T-cell (primary cell): ENCODE measurements around the gene SDHA. TPM values are rescaled to one million over a fixed set of nuclear protein-coding genes. Genes with fewer than 3 reads are reported as not detected.
"Not testable (repeated sequence)": the region's sequence is repeated elsewhere in the genome, so short reads cannot be mapped to it uniquely, and the experiment has no call there.

Source experiments
- ATAC-seq, 4 experiments: fragments of 200-7000 bp in 3 of 4; fragments of 150-1000 bp in 1 of 4; cut with Tn5 transposase; replicated peaks in 1 of 4; 1 replicate in 3 of 4; 2 replicates in 1 of 4; pipeline ENCODE4 v1.10.0; 2021; ENCODE audit warnings: moderate library complexity in 3 of 4, mild to moderate bottlenecking in 2 of 4, moderate number of reproducible peaks in 1 of 4
- CTCF ChIA-PET, 2 donors: fragments of 300-600 bp; sonication (Branson Sonifier 250); formaldehyde crosslinking; loops; one replicate each; lab custom pipeline; 2022; ENCODE audit warnings: antibody characterized with exemption in 2 of 2; lab: Charles Lee
- POLR2A ChIA-PET, 2 donors: fragments of 300-600 bp; sonication (Branson Sonifier 250); formaldehyde crosslinking; loops; one replicate each; lab custom pipeline; 2022; ENCODE audit warnings: antibody characterized with exemption in 2 of 2; lab: Charles Lee
- DNase-seq, 35 experiments: peaks; one replicate each; pipeline versions ENCODE4 v3.0.0 to v3.0.0-alpha.2; 2013 to 2023
- H3K27ac ChIP-seq: one replicate; pipeline ENCODE4 v1.5.1; 2013; ENCODE audit warnings: low read length
- H3K27me3 ChIP-seq, 2 experiments: replicated peaks in 1 of 2; 1 replicate in 1 of 2; 2 replicates in 1 of 2; pipeline versions ENCODE4 v1.6.1 to v1.7.0; 2013; ENCODE audit warnings: low read length in 1 of 2, mixed read lengths in 1 of 2; ENCODE audit not compliant: control insufficient read depth in 2 of 2, insufficient read depth in 2 of 2; ENCODE audit errors: extremely low read depth in 1 of 2
- H3K36me3 ChIP-seq, 2 donors: 1 replicate in 1 of 2; 2 replicates in 1 of 2; pipeline versions ENCODE4 v1.6.1 to v1.7.0; 2013; ENCODE audit warnings: low read length in 1 of 2; ENCODE audit not compliant: control insufficient read depth in 2 of 2, insufficient read depth in 1 of 2; ENCODE audit errors: extremely low read depth in 1 of 2
- H3K4me1 ChIP-seq, 2 experiments: 1 replicate in 1 of 2; 2 replicates in 1 of 2; pipeline versions ENCODE4 v1.6.1 to v1.7.0; 2013; ENCODE audit warnings: low read length in 2 of 2, mixed read lengths in 1 of 2; ENCODE audit not compliant: insufficient read depth in 2 of 2, control insufficient read depth in 1 of 2; ENCODE audit errors: extremely low read depth in 1 of 2
- H3K4me3 ChIP-seq, 2 donors: 1 replicate in 1 of 2; 2 replicates in 1 of 2; pipeline versions ENCODE4 v1.5.1 to v1.7.0; 2013; ENCODE audit warnings: mild to moderate bottlenecking in 2 of 2, low read length in 1 of 2, moderate library complexity in 1 of 2; ENCODE audit not compliant: control insufficient read depth in 1 of 2; ENCODE audit errors: extremely low read depth in 1 of 2
- H3K9me3 ChIP-seq: 2 replicates; pipeline ENCODE4 v1.7.0; 2013
- H3K27ac Mint-ChIP-seq, 2 donors: one replicate each; pipeline ENCODE4 v1.8.0; 2020 to 2021; ENCODE audit warnings: mild to moderate bottlenecking in 2 of 2, mixed read lengths in 2 of 2
- H3K27me3 Mint-ChIP-seq, 2 donors: one replicate each; pipeline ENCODE4 v1.8.0; 2021 to 2022; ENCODE audit warnings: mixed read lengths in 2 of 2
- H3K36me3 Mint-ChIP-seq: one replicate; pipeline ENCODE4 v1.8.0; 2021; ENCODE audit warnings: mixed read lengths
- H3K4me1 Mint-ChIP-seq, 3 donors: one replicate each; pipeline ENCODE4 v1.8.0; 2020 to 2022; ENCODE audit warnings: mixed read lengths in 3 of 3, mild to moderate bottlenecking in 1 of 3
- H3K4me3 Mint-ChIP-seq, 3 donors: one replicate each; pipeline ENCODE4 v1.8.0; 2020 to 2022; ENCODE audit warnings: mild to moderate bottlenecking in 3 of 3, mixed read lengths in 3 of 3, moderate library complexity in 3 of 3
- H3K9me3 Mint-ChIP-seq, 3 donors: one replicate each; pipeline ENCODE4 v1.8.0; 2020 to 2022; ENCODE audit warnings: mixed read lengths in 3 of 3
- WGBS: methylation state at CpG from one replicate; pipeline ENCODE4 v1.1.5; 2013; ENCODE audit warnings: missing lambda C conversion rate; ENCODE audit not compliant: insufficient coverage; 5-methylcytosine and 5-hydroxymethylcytosine counted together
- total RNA-seq, 35 experiments: library from RNA in 6 of 35; stranded (reverse) in 6 of 35; fragments of 120-200 nt in 1 of 35; gene quantifications; one replicate each; pipeline versions ENCODE4 v1.2.1 to v1.2.4 and lab custom pipeline; 2013 to 2026

The SDHA gene
- total RNA-seq, 5 donors from 2014 or later (not counting 1 experiment from before 2014, with no cell fraction given): 122 to 209 (median 140) TPM

DNA sequence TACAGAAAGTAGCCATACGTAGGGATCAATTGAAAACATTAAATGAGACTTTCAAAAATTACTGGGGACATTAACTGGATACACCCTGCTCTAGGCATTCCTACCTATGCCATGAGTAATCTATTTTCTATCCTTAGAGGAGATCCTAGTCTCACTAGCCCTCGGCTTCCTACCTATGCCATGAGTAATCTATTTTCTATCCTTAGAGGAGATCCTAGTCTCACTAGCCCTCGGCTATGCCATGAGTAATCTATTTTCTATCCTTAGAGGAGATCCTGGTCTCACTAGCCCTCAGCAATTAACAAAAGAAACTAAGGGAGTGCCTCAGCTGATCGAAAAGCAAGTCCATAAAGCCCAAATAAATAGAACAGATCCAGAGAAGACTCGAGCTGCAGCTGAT, 27.6 kb downstream of the SDHA start:
- POLR2A ChIA-PET, CTCF ChIA-PET, H3K27ac Mint-ChIP-seq: not testable (repeated sequence)

GRCh38 chr5:250396-250795, 32.3 kb downstream of the SDHA start:
- POLR2A ChIA-PET, H3K9me3 Mint-ChIP-seq, H3K4me3 ChIP-seq, DNase-seq, H3K27me3 ChIP-seq, H3K4me3 Mint-ChIP-seq, CTCF ChIA-PET, H3K27me3 Mint-ChIP-seq, ATAC-seq, H3K27ac ChIP-seq, H3K9me3 ChIP-seq: not testable (repeated sequence)
- Mint-ChIP-seq H3K4me1 (peaks cover 0 to 13% (median 8%) of the 10 kb centered on the region in 3 donors), H3K27ac (peak overlapping the region; percentile 43 to 66), H3K36me3 (peaks cover 44% of the 10 kb centered on the region)
- Histone ChIP-seq H3K36me3 (peaks cover 5 to 34% of the 10 kb centered on the region in 2 donors), H3K4me1 (peaks cover 0 to 10% of the 10 kb centered on the region in 2 experiments)
- 90% methylated on average over 1 of the region's 9 CpGs for WGBS

More for the DNA sequence above, 27.6 kb downstream of the SDHA start:
- H3K36me3 ChIP-seq: peaks cover 0 to 45% of the 10 kb centered on the region in 2 donors
- WGBS: 100% methylated on average over 3 of the region's 5 CpGs
- H3K4me1 ChIP-seq, H3K4me3 ChIP-seq, DNase-seq, H3K27me3 Mint-ChIP-seq, H3K27me3 ChIP-seq, H3K27ac ChIP-seq, ATAC-seq, H3K9me3 ChIP-seq, H3K9me3 Mint-ChIP-seq, H3K4me3 Mint-ChIP-seq: not testable (repeated sequence)
- peaks cover 0 to 25% (median 2%) of the 10 kb centered on the region in 3 donors for H3K4me1 Mint-ChIP-seq
- H3K36me3 Mint-ChIP-seq: peaks cover 69% of the 10 kb centered on the region

DNA sequence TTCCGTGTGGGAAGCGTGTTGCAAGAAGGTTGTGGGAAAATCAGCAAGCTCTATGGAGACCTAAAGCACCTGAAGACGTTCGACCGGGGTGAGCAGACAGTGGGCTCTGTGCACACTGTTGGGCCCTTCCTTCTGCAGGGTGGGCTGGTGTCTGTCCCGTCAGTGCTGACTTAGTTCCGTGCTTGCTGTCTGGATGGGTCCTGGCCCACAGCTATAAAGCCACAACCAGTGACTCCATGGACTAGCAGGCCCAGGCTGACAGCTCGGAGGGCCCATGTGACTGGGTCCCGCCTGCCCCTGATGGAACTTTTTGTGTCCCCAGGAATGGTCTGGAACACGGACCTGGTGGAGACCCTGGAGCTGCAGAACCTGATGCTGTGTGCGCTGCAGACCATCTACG, 32.9 kb downstream of the SDHA start:
- peaks cover 0 to 13% (median 8%) of the 10 kb centered on the region in 3 donors for H3K4me1 Mint-ChIP-seq
- H3K9me3 ChIP-seq, H3K4me3 ChIP-seq, H3K27ac Mint-ChIP-seq, POLR2A ChIA-PET, H3K9me3 Mint-ChIP-seq, H3K27me3 ChIP-seq, H3K4me3 Mint-ChIP-seq, DNase-seq, CTCF ChIA-PET, H3K27ac ChIP-seq, H3K27me3 Mint-ChIP-seq: not testable (repeated sequence)
- peaks cover 8 to 36% of the 10 kb centered on the region in 2 donors for H3K36me3 ChIP-seq
- peaks cover 40% of the 10 kb centered on the region for H3K36me3 Mint-ChIP-seq
- 93% methylated on average over 7 of the region's 12 CpGs for WGBS
- ATAC-seq: peak in 1 of 4 experiments; percentile 14
- H3K4me1 ChIP-seq: peaks cover 0 to 10% of the 10 kb centered on the region in 2 experiments

DNA sequence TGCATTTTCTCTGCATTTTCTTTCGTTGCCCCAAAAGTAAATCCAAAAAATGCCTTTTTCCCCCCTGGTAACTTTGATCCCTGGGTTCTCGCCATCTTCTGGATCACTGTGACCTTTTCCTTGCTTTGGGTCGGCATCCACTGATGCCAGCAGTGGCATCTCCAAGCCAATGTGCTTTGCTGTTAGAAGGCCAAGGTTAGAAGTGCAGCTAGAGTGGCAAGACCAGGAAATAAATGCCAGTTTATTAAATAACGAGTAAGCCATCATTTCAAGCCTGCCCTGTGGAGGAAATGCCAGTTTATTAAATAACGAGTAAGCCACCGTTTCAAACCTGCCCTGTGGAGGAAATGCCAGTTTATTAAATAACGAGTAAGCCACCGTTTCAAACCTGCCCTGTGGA, 33.4 kb downstream of the SDHA start:
- ATAC-seq, H3K4me3 ChIP-seq, H3K4me3 Mint-ChIP-seq, DNase-seq, H3K9me3 Mint-ChIP-seq, H3K27me3 Mint-ChIP-seq, POLR2A ChIA-PET, CTCF ChIA-PET, H3K9me3 ChIP-seq, H3K27me3 ChIP-seq: not testable (repeated sequence)
- Histone ChIP-seq H3K27ac (peak overlapping the region; percentile 68), H3K4me1 (peaks cover 0 to 10% of the 10 kb centered on the region in 2 experiments), H3K36me3 (peaks cover 8 to 34% of the 10 kb centered on the region in 2 donors)
- Mint-ChIP-seq H3K36me3 (peaks cover 42% of the 10 kb centered on the region), H3K4me1 (peaks cover 0 to 13% (median 8%) of the 10 kb centered on the region in 3 donors), H3K27ac (peak overlapping the region; percentile 39 to 74)
- 69% methylated on average over 3 of the region's 8 CpGs for WGBS

GRCh38 chr5:251975-252374, 33.9 kb downstream of the SDHA start:
- Mint-ChIP-seq H3K27ac (peak overlapping the region in 1 of 2 donors; percentile 39), H3K4me1 (peaks cover 0 to 13% (median 8%) of the 10 kb centered on the region in 3 donors), H3K36me3 (peaks cover 39% of the 10 kb centered on the region)
- CTCF ChIA-PET, H3K4me3 Mint-ChIP-seq, H3K9me3 Mint-ChIP-seq, H3K27me3 ChIP-seq, ATAC-seq, H3K4me3 ChIP-seq, H3K27me3 Mint-ChIP-seq, DNase-seq, POLR2A ChIA-PET, H3K9me3 ChIP-seq: not testable (repeated sequence)
- H3K4me1 ChIP-seq: peaks cover 0 to 10% of the 10 kb centered on the region in 2 experiments
- peak overlapping the region; percentile 68 for H3K27ac ChIP-seq
- H3K36me3 ChIP-seq: peaks cover 8 to 38% of the 10 kb centered on the region in 2 donors
- 41% methylated on average over 9 of the region's 11 CpGs for WGBS

GRCh38 chr5:252546-252945, 34.4 kb downstream of the SDHA start:
- WGBS: 47% methylated on average over 10 of the region's 10 CpGs
- ATAC-seq (no peak), DNase-seq (no peak)
- peak overlapping the region; percentile 80 to 89 for H3K27ac Mint-ChIP-seq
- H3K4me1 Mint-ChIP-seq: peaks cover 0 to 13% (median 8%) of the 10 kb centered on the region in 3 donors
- no peaks in the 10 kb centered on the region for H3K27me3 ChIP-seq
- CTCF ChIA-PET: no interaction called here
- H3K4me3 ChIP-seq: peak overlapping the region in 1 of 2 donors; percentile 10
- peaks cover 37% of the 10 kb centered on the region for H3K36me3 Mint-ChIP-seq
- peaks cover 0 to 10% of the 10 kb centered on the region in 2 experiments for H3K4me1 ChIP-seq
- H3K27ac ChIP-seq: peak overlapping the region; percentile 68
- H3K36me3 ChIP-seq: peaks cover 13 to 40% of the 10 kb centered on the region in 2 donors
- no peaks in the 10 kb centered on the region for H3K27me3 Mint-ChIP-seq
- POLR2A ChIA-PET: no interaction called here
- peak overlapping the region; percentile 21 to 37 (median 22) for H3K4me3 Mint-ChIP-seq
- no peaks in the 10 kb centered on the region for H3K9me3 ChIP-seq
- H3K9me3 Mint-ChIP-seq: no peaks in the 10 kb centered on the region
